GM13976 (cell line): ENCODE results near the gene CHD2.

ENCODE experiments used
- DNase-seq: peaks from one replicate; pipeline ENCODE4 v3.0.0; 2012; ENCODE audit warnings: low spot score
- CTCF ChIP-seq: IDR thresholded peaks from 2 replicates; pipeline ENCODE4 v1.5.1; 2012; ENCODE audit warnings: borderline replicate concordance, mild to moderate bottlenecking; ENCODE audit not compliant: insufficient read depth; ENCODE audit errors: extremely low read depth, missing control alignments, control extremely low read depth
- in situ Hi-C: fragments of 300-500 bp; cut with MboI; formaldehyde crosslinking; loops from one replicate; pipeline ENCODE4 v1.12.0; 2022; ENCODE audit warnings: low sequenced_read_pairs, mixed read lengths, inconsistent platforms; ENCODE audit not compliant: unreplicated experiment

CHD2 gene

DNA sequence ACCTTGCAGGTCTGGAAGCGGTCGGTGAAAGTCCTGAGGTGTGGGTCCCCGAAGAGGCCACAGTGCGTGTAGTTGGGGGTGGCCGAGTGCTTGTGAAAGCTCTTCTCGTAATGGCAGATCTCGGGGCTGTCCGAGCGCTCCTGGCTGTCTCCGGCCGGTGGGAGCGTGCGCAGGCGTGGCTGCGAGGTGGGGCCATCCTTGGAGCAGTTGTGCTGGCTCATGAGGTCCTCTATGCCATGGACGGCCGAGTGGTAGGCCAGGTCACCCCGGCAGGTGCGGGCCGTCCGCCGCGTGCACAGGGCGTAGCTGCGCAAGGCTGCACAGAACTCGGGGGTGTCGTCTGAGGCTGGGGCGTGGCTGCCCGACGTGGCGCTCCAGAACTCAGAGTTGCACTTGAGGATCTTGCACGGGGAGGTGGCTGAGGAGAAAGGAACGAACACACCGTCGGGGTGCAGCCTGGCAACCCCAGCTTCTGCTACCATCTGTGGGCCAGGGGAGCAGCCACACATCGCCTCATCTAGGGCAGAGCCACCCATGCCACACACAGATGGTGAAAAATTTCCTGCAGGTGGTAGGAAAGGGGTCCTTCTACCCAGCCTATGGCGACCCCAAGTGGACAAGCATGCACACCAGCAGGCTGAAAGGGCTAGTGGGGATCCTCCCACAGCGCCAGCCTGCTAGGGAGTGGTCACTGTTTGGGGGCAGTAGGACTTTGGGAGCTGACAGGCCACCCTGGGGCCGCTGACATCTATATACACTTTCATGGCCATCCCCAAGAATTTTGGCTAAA lies 152.2 kb downstream of the CHD2 start:
- TF ChIP-seq CTCF = peak; percentile 5
- in situ Hi-C loops = no loop called here
- no peak for DNase-seq

DNA sequence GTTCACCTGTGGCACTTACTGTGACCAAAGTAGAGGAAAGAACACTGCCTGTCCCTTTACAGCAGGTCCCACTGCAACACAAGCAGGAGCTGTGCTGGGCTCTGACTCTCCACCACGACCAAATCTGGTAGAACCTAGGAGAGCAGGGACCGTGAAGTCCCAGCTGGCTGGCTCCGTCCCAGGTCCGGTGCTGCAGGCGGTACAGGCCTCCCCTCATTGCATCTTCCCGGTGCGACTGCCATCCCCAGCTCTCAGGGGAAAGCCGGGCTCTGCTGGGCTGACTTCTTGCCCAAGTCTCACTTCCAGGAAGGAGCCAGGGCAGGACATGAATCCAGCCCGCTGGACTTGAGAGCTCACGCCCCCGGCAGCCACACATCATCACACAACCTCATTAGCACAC lies 155.1 kb downstream of the CHD2 start:
- in situ Hi-C loops = no loop called here
- DNase-seq = no peak
- TF ChIP-seq CTCF = no peak

DNA sequence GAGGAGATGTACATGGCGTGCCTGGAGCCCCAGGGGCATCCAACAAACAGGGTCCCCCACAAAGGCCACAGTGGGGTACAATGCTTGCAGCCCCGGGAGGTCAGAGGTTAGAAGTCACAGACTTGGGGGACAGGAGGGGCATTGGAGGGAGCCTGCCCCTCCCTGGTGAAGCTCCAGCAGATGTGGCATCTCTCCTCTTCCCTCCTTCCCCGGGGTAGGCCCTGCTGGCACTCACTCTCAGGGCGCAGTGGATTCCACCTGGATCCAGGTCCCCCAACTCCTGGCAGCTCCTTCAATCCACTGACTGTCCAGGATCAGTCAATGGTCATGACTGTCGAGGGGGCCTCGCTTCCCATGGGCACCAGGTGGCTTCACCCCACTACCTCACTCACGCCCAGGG lies 156.7 kb downstream of the CHD2 start:
- in situ Hi-C loops = no loop called here
- TF ChIP-seq CTCF = no peak
- DNase-seq = no peak

GRCh38 chr15:93057618-93058017 lies 157.5 kb downstream of the CHD2 start:
- in situ Hi-C loops = no loop called here
- no peak for DNase-seq
- no peak for TF ChIP-seq CTCF

- no peak for DNase-seq
- in situ Hi-C loops = no loop called here
- TF ChIP-seq CTCF = no peak
Observed at GRCh38 chr15:93058128-93058527, 158.0 kb downstream of the CHD2 start.

GRCh38 chr15:93058904-93059427 lies 158.8 kb downstream of the CHD2 start:
- no peak for DNase-seq
- no peak for TF ChIP-seq CTCF
- in situ Hi-C loops = no loop called here
